Naive thymus-derived CD4-positive, alpha-beta T cell (primary cell): ENCODE data around the gene VAX1. TPM values are rescaled to one million over a fixed set of nuclear protein-coding genes. Genes with fewer than 3 reads are reported as not detected.
"Not testable (repeated sequence)": the region's sequence is repeated elsewhere in the genome, so short reads cannot be mapped to it uniquely, and the experiment has no call there.

Experiments used
- ATAC-seq: fragments of 150-1000 bp; cut with Tn5 transposase; 2 replicates; pipeline ENCODE4 v1.10.0; 2021; ENCODE audit warnings: mild to moderate bottlenecking, moderate library complexity
- CTCF ChIA-PET: fragments of 350-600 bp; sonication (Branson Sonifier 250); formaldehyde crosslinking; loops from one replicate; lab custom pipeline; 2021; ENCODE audit warnings: antibody characterized with exemption; lab: Charles Lee
- POLR2A ChIA-PET: fragments of 350-600 bp; sonication (Branson Sonifier 250); formaldehyde crosslinking; loops from one replicate; lab custom pipeline; 2021; ENCODE audit warnings: antibody characterized with exemption, inconsistent platforms; lab: Charles Lee
- DNase-seq, 9 donors: peaks; one replicate each; pipeline versions ENCODE4 v3.0.0 to v3.0.0-alpha.2; 2020 to 2022; ENCODE audit warnings: mixed read lengths in 1 of 9
- H3K27ac ChIP-seq: one replicate; pipeline ENCODE4 v1.7.0; 2013; ENCODE audit warnings: mild to moderate bottlenecking, low read depth, low read length, moderate library complexity
- H3K27me3 ChIP-seq, 2 donors: one replicate each; pipeline ENCODE4 v1.7.0; 2013; ENCODE audit warnings: low read length in 2 of 2, mild to moderate bottlenecking in 2 of 2, moderate library complexity in 2 of 2; ENCODE audit not compliant: control insufficient read depth in 2 of 2, insufficient read depth in 2 of 2
- H3K36me3 ChIP-seq, 3 experiments: 1 replicate in 2 of 3; 2 replicates in 1 of 3; pipeline ENCODE4 v1.7.0; 2013; ENCODE audit warnings: low read length in 3 of 3, mild to moderate bottlenecking in 3 of 3, moderate library complexity in 1 of 3; ENCODE audit not compliant: insufficient read depth in 3 of 3, control insufficient read depth in 2 of 3
- H3K4me1 ChIP-seq, 2 donors: one replicate each; pipeline ENCODE4 v1.7.0; 2013; ENCODE audit warnings: low read length in 2 of 2, mild to moderate bottlenecking in 2 of 2, moderate library complexity in 1 of 2; ENCODE audit not compliant: control insufficient read depth in 2 of 2, insufficient read depth in 2 of 2
- H3K4me3 ChIP-seq: 2 replicates; pipeline ENCODE4 v1.7.0; 2013; ENCODE audit warnings: mild to moderate bottlenecking, low read length
- H3K9me3 ChIP-seq, 3 experiments: 1 replicate in 2 of 3; 2 replicates in 1 of 3; pipeline ENCODE4 v1.7.0; 2013; ENCODE audit warnings: low read length in 3 of 3; ENCODE audit not compliant: control insufficient read depth in 2 of 3
- H3K27ac Mint-ChIP-seq, 9 donors: one replicate each; pipeline ENCODE4 v1.8.0; 2020 to 2022; ENCODE audit warnings: mixed read lengths in 9 of 9, mild to moderate bottlenecking in 8 of 9, moderate library complexity in 5 of 9, inconsistent platforms in 2 of 9
- H3K27me3 Mint-ChIP-seq, 5 donors: one replicate each; pipeline ENCODE4 v1.8.0; 2021 to 2022; ENCODE audit warnings: mixed read lengths in 5 of 5, mild to moderate bottlenecking in 1 of 5
- H3K36me3 Mint-ChIP-seq, 5 donors: one replicate each; pipeline ENCODE4 v1.8.0; 2020 to 2022; ENCODE audit warnings: mixed read lengths in 5 of 5, mild to moderate bottlenecking in 3 of 5, inconsistent platforms in 1 of 5
- H3K4me1 Mint-ChIP-seq, 7 donors: one replicate each; pipeline ENCODE4 v1.8.0; 2020 to 2022; ENCODE audit warnings: mixed read lengths in 7 of 7, mild to moderate bottlenecking in 3 of 7, inconsistent platforms in 1 of 7
- H3K4me3 Mint-ChIP-seq, 10 donors: one replicate each; pipeline ENCODE4 v1.8.0; 2020 to 2022; ENCODE audit warnings: mild to moderate bottlenecking in 10 of 10, mixed read lengths in 10 of 10, moderate library complexity in 6 of 10, inconsistent platforms in 2 of 10
- H3K9me3 Mint-ChIP-seq, 11 donors: one replicate each; pipeline ENCODE4 v1.8.0; 2020 to 2022; ENCODE audit warnings: mixed read lengths in 11 of 11, mild to moderate bottlenecking in 4 of 11, inconsistent platforms in 1 of 11, moderate library complexity in 1 of 11
- intact Hi-C, 2 donors: fragments of 100-400 bp; cut with micrococcal nuclease; formaldehyde crosslinking; loops; one replicate each; pipeline ENCODE4 v1.15.1; 2023
- microRNA-seq: library from miRNA; unstranded; fragments of <30 nt; microRNA quantifications from one replicate; pipeline ENCODE4 v1.2.0, GENCODE V29; 2022; ENCODE audit warnings: borderline microRNAs expressed
- polyA plus RNA-seq, 2 donors: library from polyadenylated mRNA; unstranded; fragments of 300-500 nt; fragmentation: Illumina TruSeq; gene quantifications; one replicate each; pipeline ENCODE4 v1.2.3, GENCODE V29; 2021
- total RNA-seq, 6 experiments: library from RNA in 5 of 6; stranded (reverse) in 5 of 6; gene quantifications; 1 replicate in 5 of 6; 2 replicates in 1 of 6; pipeline ENCODE4 v1.2.3 and lab custom pipeline; 2021 to 2026

VAX1 gene
- total and polyA plus RNA-seq, 7 experiments from 2014 or later = not detected

GRCh38 chr10:117086546-117086945 is 51.5 kb downstream of the VAX1 start:
- CTCF ChIA-PET = no interaction called here

GRCh38 chr10:117084421-117085246 is 53.4 kb downstream of the VAX1 start:
- CTCF ChIA-PET, H3K9me3 Mint-ChIP-seq, H3K4me1 ChIP-seq, H3K27ac ChIP-seq, H3K4me3 Mint-ChIP-seq, H3K27ac Mint-ChIP-seq, H3K27me3 ChIP-seq, DNase-seq, ATAC-seq, H3K36me3 ChIP-seq, intact Hi-C loops, POLR2A ChIA-PET, H3K36me3 Mint-ChIP-seq, H3K4me1 Mint-ChIP-seq, H3K9me3 ChIP-seq, H3K4me3 ChIP-seq: not testable (repeated sequence)
- H3K27me3 Mint-ChIP-seq = peaks cover 0 to 42% (median 24%) of the 10 kb centered on the region in 5 donors

More at GRCh38 chr10:117086546-117086945, 51.5 kb downstream of the VAX1 start:
- ATAC-seq (no peak), DNase-seq (no peak)
- POLR2A ChIA-PET = no interaction called here
- no peaks in the 10 kb centered on the region for H3K27me3 ChIP-seq
- Mint-ChIP-seq H3K27ac (no peak overlapping the region), H3K4me1 (no peaks in the 10 kb centered on the region), H3K4me3 (no peak overlapping the region), H3K27me3 (peaks cover 0 to 42% (median 37%) of the 10 kb centered on the region in 5 donors), H3K9me3 (peaks cover 0 to 8% (median 0%) of the 10 kb centered on the region in 11 donors), H3K36me3 (no peaks in the 10 kb centered on the region)
- no peak overlapping the region for H3K27ac ChIP-seq
- H3K36me3 ChIP-seq = no peaks in the 10 kb centered on the region
- H3K9me3 ChIP-seq = no peaks in the 10 kb centered on the region
- no peak overlapping the region for H3K4me3 ChIP-seq
- no peaks in the 10 kb centered on the region for H3K4me1 ChIP-seq
- intact Hi-C loops = no loop called here

Small RNA genes lying within 50 kb of the gene (microRNA-seq; reads per million reads assigned to microRNA genes)
- gene MIR3663 = not detected

Other genes starting within 250 kb of the VAX1 start
- 10 to 100 TPM in 1 of 5 experiments, under 1 TPM in 4; 0.15 to 18.3 (median 0.59) TPM for gene SHTN1, start 133.1 kb downstream of the VAX1 start, total RNA-seq
- gene SHTN1, start 133.1 kb downstream of the VAX1 start, polyA plus RNA-seq = under 1 TPM in 1 of 2 donors, not detected in 1; 0.07 TPM
- not detected for gene KCNK18, start 59.2 kb upstream of the VAX1 start, total RNA-seq
- gene KCNK18, start 59.2 kb upstream of the VAX1 start, polyA plus RNA-seq = not detected
- gene SLC18A2, start 102.8 kb upstream of the VAX1 start, total RNA-seq = 1 to 10 TPM in 2 of 5 experiments, not detected in 3; 1.1 to 1.7 TPM
- 1 to 10 TPM in 1 of 2 donors, under 1 TPM in 1; 0.71 to 6.1 TPM for gene SLC18A2, start 102.8 kb upstream of the VAX1 start, polyA plus RNA-seq
- 10 to 100 TPM; 12.6 to 24.0 (median 17.1) TPM for gene PDZD8, start 237.2 kb upstream of the VAX1 start, total RNA-seq
- 10 to 100 TPM in 1 of 2 donors, 1 to 10 TPM in 1; 8.5 to 10.8 TPM for gene PDZD8, start 237.2 kb upstream of the VAX1 start, polyA plus RNA-seq